Epidermal melanocyte (primary cell): ENCODE measurements around the gene TMEM116.

Experiments
- DNase-seq: peaks from one replicate; pipeline ENCODE4 v3.0.0; 2011; ENCODE audit warnings: low spot score; ENCODE audit not compliant: insufficient read length

Gene TMEM116

GRCh38 chr12:111894556-111894955 lies 118.4 kb downstream of the TMEM116 start:
- no peak for DNase-seq

GRCh38 chr12:111893287-111893686 lies 119.7 kb downstream of the TMEM116 start:
- DNase-seq: no peak

GRCh38 chr12:111887926-111888745 lies 124.8 kb downstream of the TMEM116 start:
- DNase-seq: no peak

GRCh38 chr12:111886662-111887545 lies 126.1 kb downstream of the TMEM116 start:
- DNase-seq: no peak

GRCh38 chr12:111881716-111882115 lies 131.2 kb downstream of the TMEM116 start:
- DNase-seq: no peak
